GM21737 (cell line): ENCODE results near the gene DPP10.

Experiments
- ATAC-seq: cut with Tn5 transposase; IDR thresholded peaks from one replicate; pipeline ENCODE4 v1.9.1; 2021; ENCODE audit warnings: mild to moderate bottlenecking, moderate library complexity; ENCODE audit not compliant: unreplicated experiment

DPP10 gene

DNA sequence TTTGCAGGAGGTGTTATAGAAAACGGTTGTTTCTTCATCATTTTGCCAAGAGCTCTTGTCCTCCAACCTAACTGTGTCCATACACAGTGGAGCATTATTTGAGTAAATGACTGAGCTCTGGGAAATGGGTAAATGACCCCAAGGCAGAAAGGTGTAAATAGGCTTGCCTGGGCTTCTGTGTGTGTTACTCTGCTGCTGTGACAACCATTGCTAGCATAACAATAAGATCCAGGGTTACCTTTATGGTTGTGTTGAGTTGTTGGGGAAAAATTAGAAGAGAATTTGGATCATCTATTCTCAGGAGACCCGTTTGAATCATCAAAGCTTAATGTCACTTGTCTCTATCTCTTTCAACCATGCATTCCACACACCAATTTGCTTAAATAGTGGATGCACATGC lies 672.7 kb downstream of the DPP10 start:
- no peak for ATAC-seq

DNA sequence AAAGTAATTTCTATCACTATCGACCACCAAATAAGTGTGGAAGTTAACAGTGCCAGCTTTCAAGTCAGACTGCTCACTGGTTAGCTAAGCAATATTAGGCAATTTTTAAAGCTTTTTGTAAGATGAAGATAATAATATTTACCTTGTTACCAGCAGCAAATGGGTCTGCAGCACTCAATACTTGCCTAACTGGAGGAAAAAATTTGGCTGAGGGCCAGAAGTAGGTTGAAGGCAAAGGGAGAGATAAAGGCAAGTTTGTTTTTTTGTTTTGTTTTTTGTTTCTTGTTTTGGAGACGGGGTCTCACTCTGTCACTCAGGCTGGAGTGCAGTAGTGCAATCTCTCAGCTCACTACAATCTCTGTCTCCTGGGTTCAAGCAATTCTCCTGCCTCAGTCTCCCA lies 675.9 kb downstream of the DPP10 start:
- no peak for ATAC-seq

DNA sequence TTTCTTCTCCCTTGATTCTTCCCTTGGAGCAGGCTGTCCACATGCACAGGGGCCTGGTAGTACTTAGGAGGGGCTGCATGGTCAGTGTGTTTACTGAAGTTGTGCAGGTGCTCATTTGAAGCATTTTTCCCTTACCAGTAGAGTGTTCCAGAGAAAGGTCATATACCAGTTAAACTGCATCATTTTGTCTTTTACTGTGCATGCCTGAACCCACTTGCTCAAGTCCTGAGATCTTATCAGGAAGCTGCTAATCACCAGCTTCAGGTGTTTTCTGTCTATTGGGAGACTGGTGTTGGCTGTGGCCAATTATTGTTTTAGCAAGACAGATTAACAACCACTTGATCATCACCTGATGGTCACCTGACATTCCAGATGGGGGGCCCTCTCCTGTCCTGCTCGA lies 676.6 kb downstream of the DPP10 start:
- ATAC-seq, result no peak

DNA sequence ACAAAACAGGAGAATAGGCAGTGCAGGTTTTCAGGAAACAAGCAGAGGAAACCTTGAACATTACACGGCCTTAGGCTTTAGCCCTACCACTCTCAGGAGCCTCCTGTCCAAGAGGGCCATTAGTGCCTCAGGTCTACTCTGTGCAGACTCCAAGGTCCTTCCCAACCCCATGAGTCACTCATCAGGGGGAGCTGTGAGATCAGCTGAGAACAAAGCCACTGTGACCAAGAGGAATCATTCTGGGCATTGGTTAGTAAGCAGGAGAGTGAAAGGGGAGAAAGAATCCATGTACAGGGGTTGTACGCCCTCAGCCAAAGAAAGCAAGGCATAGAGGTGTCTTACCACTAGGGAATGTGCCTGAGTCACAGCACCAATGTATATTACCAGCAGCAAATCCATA lies 680.3 kb downstream of the DPP10 start:
- no peak for ATAC-seq

DNA sequence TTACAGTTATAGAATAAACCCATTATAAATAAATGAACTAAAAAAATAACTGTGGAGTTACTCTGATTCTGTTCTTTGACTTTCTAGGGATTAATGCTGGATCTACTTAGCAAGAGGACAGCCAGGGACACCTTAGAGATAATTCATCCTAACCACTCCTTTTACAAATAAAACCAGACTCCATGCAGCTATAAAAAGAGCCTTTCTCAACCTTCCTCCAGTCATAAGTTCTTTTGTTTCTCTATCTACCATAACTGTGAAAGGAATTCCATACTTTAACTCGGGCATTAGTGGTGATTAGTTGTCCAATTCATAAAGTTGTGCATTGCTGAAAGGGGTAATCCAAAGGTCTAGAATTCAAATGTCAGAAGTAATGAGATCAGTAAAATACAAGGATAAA lies 682.4 kb downstream of the DPP10 start:
- no peak for ATAC-seq

DNA sequence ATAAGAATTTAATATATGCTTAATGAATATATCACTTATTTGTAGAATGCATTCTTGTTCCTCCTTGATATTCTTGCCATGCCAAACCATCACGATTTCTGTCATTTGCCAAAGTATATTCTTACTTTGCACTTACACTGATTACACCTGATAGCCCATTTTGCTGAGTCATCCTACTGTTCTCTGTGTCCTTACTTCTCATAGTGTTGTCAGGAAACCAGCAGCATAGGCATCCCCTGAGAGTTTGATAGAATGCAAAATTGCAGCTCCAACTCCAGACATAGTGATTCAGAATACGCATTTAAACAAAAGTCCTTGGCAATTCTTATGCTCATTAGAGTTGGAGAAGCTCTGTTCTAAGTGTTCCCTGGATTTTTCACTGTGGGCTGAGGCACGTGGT lies 687.1 kb downstream of the DPP10 start:
- no peak for ATAC-seq

DNA sequence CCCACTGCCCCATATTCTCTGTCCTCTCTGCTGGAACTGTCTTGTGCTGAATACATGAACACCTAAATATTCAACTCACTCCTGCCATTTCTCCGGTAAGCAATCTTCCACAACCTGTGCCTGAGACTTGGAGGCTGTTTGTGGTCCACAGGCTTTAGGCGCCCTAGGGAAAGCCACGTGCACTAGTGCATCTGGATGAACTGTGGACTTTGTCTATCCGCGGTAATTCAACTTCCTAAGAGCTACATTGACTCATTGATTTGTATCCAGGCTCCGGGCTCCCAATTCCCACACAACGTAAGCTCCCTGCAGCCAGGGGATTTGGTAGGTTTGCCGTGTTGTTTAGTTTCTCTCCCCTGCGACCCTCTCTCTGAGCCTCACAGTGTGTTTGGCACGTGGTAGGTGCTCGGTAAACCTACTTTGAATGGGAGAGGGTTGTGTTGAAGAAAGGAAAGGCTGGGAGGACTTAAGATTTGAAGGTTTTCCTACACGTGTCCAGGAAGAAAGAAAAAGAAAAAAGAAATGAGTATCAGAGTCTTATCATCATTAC lies 718.2 kb downstream of the DPP10 start:
- ATAC-seq, result no peak

DNA sequence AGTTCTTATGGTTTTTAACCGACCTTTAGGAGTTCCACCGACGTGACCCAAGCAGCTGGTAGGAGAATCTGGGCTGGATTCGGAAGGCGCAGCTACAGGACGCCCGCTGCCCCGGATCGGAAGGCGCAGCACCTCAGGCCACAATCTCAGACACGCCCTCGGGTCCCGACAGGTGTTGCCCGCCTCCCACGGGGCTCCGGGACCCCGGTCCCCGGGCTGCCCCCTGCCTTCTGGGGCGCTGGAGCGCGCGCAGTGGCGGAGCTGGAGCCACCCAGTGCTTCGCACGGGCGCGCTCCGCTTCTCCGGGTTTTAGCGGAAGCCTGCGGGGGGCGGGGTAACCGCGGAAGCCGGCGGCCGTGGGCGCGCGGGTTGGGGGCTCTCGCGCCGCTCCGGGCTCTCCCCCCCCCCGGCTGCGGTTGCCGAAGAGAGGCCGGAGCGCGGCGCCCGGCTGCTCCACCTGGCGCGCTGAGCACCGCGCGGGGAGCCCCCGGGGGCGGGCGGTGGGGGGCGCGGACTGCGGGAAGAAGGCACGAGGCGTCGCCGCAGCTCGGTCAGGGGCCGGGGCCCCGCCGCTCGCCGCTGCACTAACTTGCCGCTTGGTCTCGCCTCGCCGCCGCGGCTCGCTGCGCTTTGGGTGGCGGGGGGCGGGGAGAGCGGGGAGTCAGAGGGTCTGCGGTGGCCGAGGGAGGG lies 718.8 kb downstream of the DPP10 start:
- no peak for ATAC-seq

DNA sequence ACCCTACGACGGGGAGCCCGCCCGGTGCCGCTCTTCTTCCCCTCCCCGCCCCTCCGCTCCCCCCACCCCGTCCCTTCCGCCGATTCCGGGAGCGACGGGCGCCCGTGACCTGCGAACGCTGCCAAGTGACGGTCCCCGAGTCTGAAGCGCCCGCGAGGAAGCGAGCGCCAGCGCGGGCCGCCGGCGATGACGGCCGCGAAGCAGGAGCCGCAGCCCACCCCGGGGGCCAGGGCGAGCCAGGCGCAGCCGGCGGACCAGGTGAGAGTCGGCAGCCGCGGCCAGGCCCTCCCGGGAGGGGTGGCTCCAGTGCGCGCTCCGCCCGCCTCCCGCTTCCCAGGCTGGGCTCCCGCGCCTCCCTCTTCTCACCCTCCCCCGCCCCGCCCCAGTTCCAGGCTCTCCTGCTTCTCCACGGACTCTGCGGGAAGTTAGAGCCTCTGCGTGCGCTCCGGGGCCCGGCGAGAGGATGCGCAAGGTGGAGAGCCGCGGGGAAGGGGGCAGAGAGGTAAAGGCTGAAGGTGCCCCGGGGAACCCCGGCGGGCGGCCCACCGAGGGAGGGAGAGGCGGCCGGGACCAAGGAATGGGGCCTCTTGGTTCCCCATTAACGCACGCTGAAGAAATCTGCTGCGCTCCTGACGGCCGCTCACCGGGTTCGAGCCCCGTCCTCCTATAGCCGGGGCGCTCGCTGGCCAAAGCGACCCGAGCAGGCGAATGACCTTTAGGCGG lies 719.5 kb downstream of the DPP10 start:
- ATAC-seq, result no peak

DNA sequence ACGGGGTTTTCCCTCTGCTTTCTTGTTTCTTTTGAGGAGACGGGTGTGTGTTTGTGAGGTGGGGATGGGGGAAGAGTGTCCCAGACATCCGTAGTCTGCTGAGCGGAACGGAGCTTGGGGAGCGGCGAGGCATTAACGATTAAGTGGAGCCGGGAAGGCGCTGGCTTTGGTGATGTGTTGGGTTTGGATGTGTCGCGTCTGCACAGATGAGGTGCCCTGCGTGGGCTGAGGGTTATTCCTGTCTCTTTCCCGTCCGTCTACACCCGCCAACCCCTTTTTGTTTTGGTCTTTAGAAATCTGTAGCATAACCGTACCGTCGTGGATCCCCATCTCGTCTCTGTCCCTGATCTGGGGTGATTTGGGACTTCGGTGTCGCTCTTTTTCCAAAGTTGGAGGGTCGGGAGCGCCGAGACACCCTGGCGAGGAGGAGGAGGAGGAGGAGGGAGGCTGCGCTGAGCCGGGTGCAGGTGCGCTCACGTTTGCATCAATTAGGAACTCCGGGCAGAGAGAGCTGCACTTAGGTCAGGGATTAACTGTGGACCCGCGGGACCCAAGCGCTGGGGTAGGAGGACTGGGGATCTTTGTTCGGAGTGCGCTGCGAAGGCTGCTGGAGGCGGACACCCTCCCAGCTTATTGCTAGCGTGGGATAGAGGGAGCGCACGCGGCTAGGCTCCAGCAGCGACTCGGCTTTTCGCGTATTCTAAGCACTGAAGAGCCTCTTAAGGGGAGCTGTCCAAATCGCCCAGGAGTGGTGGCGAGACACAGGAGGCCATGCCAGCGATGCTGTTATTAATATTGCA lies 720.3 kb downstream of the DPP10 start:
- no peak for ATAC-seq

DNA sequence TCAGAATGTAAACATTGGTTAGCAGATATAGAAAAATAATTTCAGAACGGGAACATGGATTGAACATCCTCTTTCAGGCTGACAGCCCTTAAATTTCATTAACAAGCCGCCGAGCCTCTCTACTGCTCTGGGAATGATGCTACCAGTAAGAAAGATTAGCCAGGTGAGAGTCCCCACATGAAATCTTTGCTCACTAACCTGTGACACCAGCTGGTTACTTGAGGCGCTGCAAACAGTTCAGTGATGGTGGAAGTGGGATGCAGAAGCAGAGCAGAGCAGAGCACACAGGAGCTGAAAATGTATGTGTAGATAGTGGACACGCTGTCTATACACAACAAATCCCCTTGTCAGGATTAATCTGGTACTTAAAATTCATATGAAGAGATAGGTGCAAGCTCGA lies 721.1 kb downstream of the DPP10 start:
- ATAC-seq, result no peak

DNA sequence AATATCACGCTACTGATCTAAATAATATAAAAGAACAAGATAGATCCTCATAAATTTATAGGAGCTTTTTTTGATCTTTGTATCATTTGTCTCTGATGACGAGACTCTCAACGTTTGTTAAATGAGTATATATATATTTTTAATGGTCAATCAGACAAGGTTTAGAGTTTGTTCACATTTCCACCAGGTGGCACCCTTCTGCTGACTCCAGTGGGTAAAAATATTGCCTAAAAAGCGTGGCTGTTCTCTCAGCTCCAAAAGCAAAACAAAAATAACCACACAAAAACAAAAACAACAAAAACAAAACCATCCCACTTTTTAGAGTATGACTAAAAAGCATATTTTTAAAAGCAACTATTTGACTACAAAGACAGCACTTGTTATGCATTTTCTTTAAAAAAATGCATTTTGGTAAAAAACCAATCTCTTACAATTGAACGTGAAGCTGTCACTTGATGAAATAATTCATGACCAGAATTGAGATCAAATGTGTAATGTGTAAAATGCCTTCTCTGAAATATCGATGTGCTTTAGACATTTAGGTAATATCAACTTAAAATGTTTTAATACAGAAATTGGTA lies 723.2 kb downstream of the DPP10 start:
- no peak for ATAC-seq

DNA sequence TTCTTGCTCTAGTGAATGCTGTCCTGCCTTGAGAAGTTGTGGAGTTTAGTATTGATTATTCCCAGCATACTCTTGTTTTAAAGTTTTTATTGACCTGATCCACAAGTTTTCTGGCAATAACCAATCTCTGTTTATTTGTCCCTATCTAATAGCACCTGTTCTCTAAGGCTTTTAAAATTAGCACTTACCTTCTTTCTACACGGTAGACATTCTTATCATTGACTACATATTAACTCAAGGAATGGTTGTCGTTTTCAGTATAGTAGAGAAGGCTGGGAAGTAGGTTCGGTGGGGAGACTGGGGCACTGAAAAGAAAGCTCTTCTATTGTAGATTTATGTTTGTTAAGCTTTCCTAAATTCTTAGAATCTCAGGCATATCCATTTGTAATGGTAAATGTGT lies 726.0 kb downstream of the DPP10 start:
- ATAC-seq, result no peak

DNA sequence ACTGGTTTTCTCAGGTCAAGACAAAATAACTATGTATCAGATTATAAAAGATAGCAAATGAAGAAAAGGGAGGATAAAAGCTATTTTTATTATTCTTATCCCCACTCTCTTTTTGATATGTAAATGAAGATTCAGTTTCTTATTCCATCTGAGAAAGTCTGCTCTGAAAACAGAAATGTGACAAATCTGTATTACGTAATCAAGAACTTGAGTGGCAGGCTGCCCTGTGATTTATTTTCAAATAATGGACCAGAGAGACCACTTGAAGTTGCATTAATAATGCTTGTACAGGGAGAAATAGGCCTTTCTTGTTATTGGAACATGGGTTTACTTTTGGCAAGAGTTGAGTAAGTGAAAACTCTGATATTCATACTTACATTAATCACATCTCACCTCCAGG lies 727.4 kb downstream of the DPP10 start:
- ATAC-seq, result no peak

DNA sequence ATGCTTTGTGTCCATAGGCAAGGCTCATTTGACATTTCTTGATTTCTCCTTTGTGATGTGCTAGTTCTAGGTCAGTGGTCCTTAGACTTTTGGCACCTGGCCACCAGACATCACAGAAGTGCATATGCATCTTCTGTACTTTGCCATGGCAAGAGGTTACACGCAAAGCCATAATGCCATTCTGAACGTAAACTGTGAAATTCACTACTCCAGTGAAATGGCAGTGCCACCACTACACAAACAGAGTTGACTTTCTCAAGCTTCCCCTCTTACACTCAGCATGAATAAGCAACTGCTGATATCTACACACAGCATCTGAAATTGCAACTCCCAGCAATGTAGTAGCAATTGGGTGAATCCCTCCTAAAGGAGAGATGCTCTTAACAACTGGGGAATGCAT lies 729.3 kb downstream of the DPP10 start:
- no peak for ATAC-seq

DNA sequence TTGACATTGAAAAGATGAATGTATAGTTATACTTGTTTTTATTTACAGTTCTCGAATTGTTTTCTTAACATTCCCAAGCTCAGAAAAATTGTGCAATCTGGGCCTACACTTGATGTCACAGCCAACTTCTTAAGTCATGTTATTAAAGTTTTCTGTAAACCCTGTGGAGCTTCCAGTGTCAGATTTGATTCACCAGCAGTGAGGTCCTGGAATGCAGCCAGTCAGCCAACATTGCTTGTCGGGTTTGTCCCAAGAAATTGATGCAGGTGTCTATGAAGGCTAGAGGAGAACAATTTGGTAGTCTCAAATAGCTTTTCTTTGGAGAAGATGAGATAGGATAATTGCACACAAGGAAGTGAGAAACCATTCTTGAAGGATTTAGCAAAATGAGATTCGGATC lies 732.2 kb downstream of the DPP10 start:
- ATAC-seq, result no peak

DNA sequence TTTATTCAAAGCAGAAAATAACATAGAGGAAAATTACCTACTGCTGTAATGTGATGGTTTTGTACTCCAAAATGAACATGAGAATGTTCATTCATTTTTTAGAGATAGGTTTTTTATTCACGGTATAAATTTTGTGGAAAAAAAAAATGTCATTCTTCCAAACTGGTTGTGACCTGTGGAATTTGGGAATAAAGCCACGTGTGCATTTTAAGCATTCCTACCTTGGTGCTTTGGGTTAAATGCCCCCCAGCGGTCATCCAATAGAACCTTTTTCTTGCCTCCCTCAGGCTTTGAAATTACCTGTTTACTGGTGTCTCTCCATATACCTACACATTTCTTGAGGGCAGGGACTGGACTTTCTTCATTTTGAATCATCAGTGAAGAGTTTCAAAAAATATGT lies 740.7 kb downstream of the DPP10 start:
- ATAC-seq, result no peak

DNA sequence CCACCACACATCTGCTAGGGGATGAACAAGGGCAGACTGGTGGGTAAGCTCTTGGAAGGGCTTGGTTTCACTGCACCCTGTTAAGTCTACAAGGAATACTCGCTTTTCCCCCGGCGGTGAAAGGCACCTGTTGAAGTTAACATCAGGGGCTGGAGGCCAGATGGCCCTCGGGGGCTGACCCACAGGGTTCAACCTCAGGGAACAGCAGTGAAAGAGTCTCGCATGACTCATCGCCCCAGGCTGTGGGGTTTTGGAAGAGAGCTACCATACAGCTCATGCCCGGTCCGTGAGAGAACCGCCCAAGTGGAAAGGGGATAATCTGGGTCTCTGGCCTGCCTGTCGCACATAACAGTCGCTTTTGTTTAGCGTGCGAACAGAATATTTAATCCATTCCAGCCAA lies 748.0 kb downstream of the DPP10 start:
- no peak for ATAC-seq

DNA sequence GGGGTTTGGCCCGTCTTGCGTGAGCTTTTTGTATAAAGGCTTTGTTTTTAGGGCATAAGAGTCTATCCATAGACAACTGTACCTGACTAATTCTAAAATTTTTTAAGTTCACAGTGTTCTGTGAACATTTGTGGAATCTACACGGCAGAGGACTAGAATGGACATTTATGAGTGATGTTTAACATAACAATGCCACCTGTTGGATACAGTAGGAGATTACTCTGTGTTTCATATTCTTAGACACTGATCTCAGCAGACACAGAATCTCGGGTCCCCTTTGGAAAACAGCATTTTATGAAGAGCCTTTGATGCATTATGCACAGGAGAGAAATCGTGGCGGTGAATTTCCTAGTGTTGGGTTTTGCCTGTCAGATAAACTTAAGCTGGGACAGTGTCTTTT lies 752.2 kb downstream of the DPP10 start:
- ATAC-seq, result no peak

DNA sequence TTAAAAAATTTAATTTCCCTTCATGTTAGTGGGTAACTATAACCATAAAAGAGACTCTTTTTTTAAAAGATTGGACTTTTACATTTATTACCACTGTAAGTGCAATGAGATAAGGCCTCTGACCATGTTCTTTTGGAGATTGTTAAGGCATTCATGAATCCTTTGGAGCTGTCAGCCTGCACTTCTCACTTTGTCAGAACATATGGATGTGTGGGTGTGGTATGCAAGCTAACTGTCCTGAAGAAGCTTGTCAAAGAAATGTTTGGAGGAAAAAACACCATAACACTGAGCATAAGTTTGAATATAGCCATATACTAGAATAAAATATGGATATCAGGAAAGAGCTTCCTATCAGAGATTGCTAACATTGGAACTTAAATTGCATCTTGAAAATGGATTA lies 754.1 kb downstream of the DPP10 start:
- ATAC-seq, result no peak

DNA sequence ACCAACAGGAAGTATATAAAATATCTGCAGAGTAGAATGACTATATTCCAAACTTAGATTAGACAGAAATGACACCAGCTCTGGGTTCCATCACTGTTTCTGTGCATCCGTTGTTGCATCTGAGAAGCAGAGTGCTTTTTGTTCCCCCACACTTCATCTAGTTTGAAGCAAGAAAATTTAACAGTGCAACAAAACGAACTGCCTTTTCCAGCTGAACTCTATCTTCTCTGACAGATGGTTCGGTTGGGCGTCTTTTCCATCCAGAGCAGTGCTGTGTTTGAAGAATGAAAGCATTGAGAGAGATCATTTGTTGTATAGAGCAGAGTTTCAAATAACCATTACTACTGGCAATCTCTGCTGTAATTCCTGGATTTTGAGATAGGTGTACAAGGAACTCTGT lies 757.5 kb downstream of the DPP10 start:
- no peak for ATAC-seq
